ENCODE results near the gene ADGRV1.

GRCh38 chr5:91010090-91010489 is 451.5 kb downstream of the ADGRV1 start:
- TF ChIP-seq CTCF (IDR thresholded peaks at IDR 0.05) (no peak), POLR2A (IDR thresholded peaks at IDR 0.05) (no peak)
